IMR-90 (cell line): ENCODE measurements around the gene CDKAL1. TPM values are rescaled to one million over a fixed set of nuclear protein-coding genes. Genes with fewer than 3 reads are reported as not detected.
A peak's percentile ranks its signal among the peaks of the same experiment; 100 is the strongest.
"Not testable (repeated sequence)": the region's sequence is repeated elsewhere in the genome, so short reads cannot be mapped to it uniquely, and the experiment has no call there.

Source experiments
- ATAC-seq: fragments of 200-7000 bp; cut with Tn5 transposase; 2 replicates; pipeline ENCODE4 v1.9.1; 2020; ENCODE audit warnings: low read depth, mild to moderate bottlenecking, moderate library complexity
- BruUV-seq: library from RNA; stranded (reverse); fragments of 400-500 nt; replicated peaks from 2 replicates; lab custom pipeline; 2021; lab: Mats Ljungman, UMichigan
- CTCF ChIA-PET: fragments of 300-600 bp; formaldehyde crosslinking; extraction: SDS; loops from one replicate; lab custom pipeline; 2021; ENCODE audit warnings: antibody characterized with exemption; lab: Yijun Ruan, JAX
- POLR2A ChIA-PET: fragments of 300-600 bp; sonication (Branson Sonifier 250); formaldehyde crosslinking; loops from one replicate; lab custom pipeline; 2022; ENCODE audit warnings: antibody characterized with exemption; ENCODE audit not compliant: unreplicated experiment; lab: Charles Lee
- DNase-seq: peaks from one replicate; pipeline ENCODE4 v3.0.0; 2013
- H2AFZ ChIP-seq: replicated peaks from 2 replicates; pipeline ENCODE3; 2013; ENCODE audit warnings: low read length, mild to moderate bottlenecking; ENCODE audit not compliant: poor library complexity
- H2AK5ac ChIP-seq: 2 replicates; pipeline ENCODE4 v1.6.1; 2013; ENCODE audit warnings: low read depth, low read length, inconsistent platforms
- H2AK9ac ChIP-seq: replicated peaks from 2 replicates; pipeline ENCODE3; 2013; ENCODE audit warnings: mild to moderate bottlenecking, low read depth, low read length, moderate library complexity; ENCODE audit not compliant: poor library complexity
- H2BK120ac ChIP-seq: 2 replicates; pipeline ENCODE4 v1.6.1; 2013; ENCODE audit warnings: low read depth, low read length, inconsistent platforms
- H2BK15ac ChIP-seq: 3 replicates; pipeline ENCODE4 v1.6.1; 2013; ENCODE audit warnings: low read depth, low read length, inconsistent platforms
- H2BK20ac ChIP-seq: 2 replicates; pipeline ENCODE4 v1.6.1; 2013; ENCODE audit warnings: low read depth, mild to moderate bottlenecking, inconsistent platforms, low read length, moderate library complexity
- H2BK5ac ChIP-seq: 2 replicates; pipeline ENCODE4 v1.6.1; 2013; ENCODE audit warnings: mild to moderate bottlenecking, low read depth, low read length, inconsistent platforms; ENCODE audit not compliant: poor library complexity, severe bottlenecking
- H3K14ac ChIP-seq: replicated peaks from 2 replicates; pipeline ENCODE4 v1.6.1; 2013; ENCODE audit warnings: low read depth, low read length, inconsistent platforms
- H3K18ac ChIP-seq: 2 replicates; pipeline ENCODE4 v1.6.1; 2013; ENCODE audit warnings: low read depth, low read length, control low read depth
- H3K23ac ChIP-seq: 2 replicates; pipeline ENCODE4 v1.6.1; 2013; ENCODE audit warnings: low read depth, low read length, inconsistent platforms
- H3K27ac ChIP-seq: 2 replicates; pipeline ENCODE4 v1.5.1; 2013; ENCODE audit warnings: mild to moderate bottlenecking, control low read depth, low read length; ENCODE audit not compliant: insufficient read depth
- H3K27me3 ChIP-seq: 2 replicates; pipeline ENCODE4 v1.6.1; 2013; ENCODE audit warnings: low read length; ENCODE audit not compliant: control insufficient read depth, insufficient read depth
- H3K36me3 ChIP-seq: 2 replicates; pipeline ENCODE4 v1.6.1; 2013; ENCODE audit warnings: low read length, mixed read lengths; ENCODE audit not compliant: control insufficient read depth, insufficient read depth
- H3K4ac ChIP-seq: 2 replicates; pipeline ENCODE4 v1.6.1; 2013; ENCODE audit warnings: low read depth, low read length, inconsistent platforms
- H3K4me1 ChIP-seq: 2 replicates; pipeline ENCODE4 v1.6.1; 2013; ENCODE audit warnings: low read length, mixed read lengths; ENCODE audit not compliant: control insufficient read depth, insufficient read depth
- H3K4me2 ChIP-seq: 2 replicates; pipeline ENCODE4 v1.6.1; 2013; ENCODE audit warnings: low read depth, mild to moderate bottlenecking, control low read depth, low read length, moderate library complexity
- H3K4me3 ChIP-seq: 2 replicates; pipeline ENCODE4 v1.5.1; 2013; ENCODE audit warnings: low read depth, mild to moderate bottlenecking, control low read depth, low read length, moderate library complexity; ENCODE audit not compliant: insufficient read depth
- H3K56ac ChIP-seq: 2 replicates; pipeline ENCODE4 v1.6.1; 2013; ENCODE audit warnings: low read length, inconsistent platforms; ENCODE audit not compliant: insufficient read depth; ENCODE audit errors: extremely low read depth
- H3K79me1 ChIP-seq, 2 experiments: 2 replicates each; pipeline ENCODE4 v1.6.1; 2013; ENCODE audit warnings: low read length in 2 of 2, inconsistent platforms in 1 of 2, low read depth in 1 of 2
- H3K9ac ChIP-seq: 2 replicates; pipeline ENCODE4 v1.6.1; 2013; ENCODE audit warnings: low read depth, low read length, control low read depth
- H3K9me1 ChIP-seq: 2 replicates; pipeline ENCODE4 v1.6.1; 2013; ENCODE audit warnings: low read length, inconsistent platforms; ENCODE audit not compliant: insufficient read depth
- H3K9me3 ChIP-seq: 2 replicates; pipeline ENCODE4 v1.6.1; 2013; ENCODE audit warnings: low read length; ENCODE audit not compliant: control insufficient read depth, insufficient read depth
- H4K20me1 ChIP-seq: 2 replicates; pipeline ENCODE4 v1.6.1; 2013; ENCODE audit warnings: low read length, inconsistent platforms; ENCODE audit not compliant: insufficient read depth
- H4K5ac ChIP-seq: 2 replicates; pipeline ENCODE4 v1.6.1; 2013; ENCODE audit warnings: mild to moderate bottlenecking, low read depth, low read length, control low read depth
- H4K8ac ChIP-seq, 2 experiments: 2 replicates each; pipeline ENCODE4 v1.6.1; 2013; ENCODE audit warnings: low read depth in 2 of 2, low read length in 2 of 2, control low read depth in 1 of 2, inconsistent platforms in 1 of 2
- H4K91ac ChIP-seq: 2 replicates; pipeline ENCODE4 v1.6.1; 2013; ENCODE audit warnings: low read depth, low read length, inconsistent platforms; ENCODE audit not compliant: insufficient read depth
- CEBPB ChIP-seq: IDR thresholded peaks from 2 replicates; pipeline ENCODE4 v1.6.1; 2012; ENCODE audit warnings: low read depth, low read length, improper control_type of control experiment
- MAFK ChIP-seq: IDR thresholded peaks from 2 replicates; pipeline ENCODE4 v1.6.1; 2012; ENCODE audit warnings: low read depth, low read length, improper control_type of control experiment
- RAD21 ChIP-seq: IDR thresholded peaks from 2 replicates; pipeline ENCODE4 v1.6.1; 2012; ENCODE audit warnings: low read length, improper control_type of control experiment
- WGBS, 2 experiments: methylation state at CpG; one replicate each; pipeline versions ENCODE4 v1.1.5 to v1.1.7; 2013; ENCODE audit warnings: missing lambda C conversion rate in 2 of 2; ENCODE audit not compliant: insufficient read length in 1 of 2; ENCODE audit errors: extremely low coverage in 2 of 2; 5-methylcytosine and 5-hydroxymethylcytosine counted together
- dilution Hi-C: fragments of 300-500 bp; cut with HindIII; formaldehyde crosslinking; loops from one replicate; pipeline ENCODE4 v1.14.3; 2018; ENCODE audit warnings: low sequenced_read_pairs; ENCODE audit not compliant: unreplicated experiment
- in situ Hi-C: fragments of 300-500 bp; cut with MboI; formaldehyde crosslinking; loops from 3 replicates; pipeline ENCODE4 v1.14.3; 2019; ENCODE audit warnings: low sequenced_read_pairs, inconsistent platforms, mixed read lengths
- intact Hi-C: fragments of 100-400 bp; cut with micrococcal nuclease; formaldehyde crosslinking; loops from 2 replicates; pipeline ENCODE4 v1.10.0; 2022
- polyA plus RNA-seq, 3 experiments: library from polyadenylated mRNA; depleted of rRNA; stranded (reverse); fragments of >200 nt; gene quantifications; 2 replicates each; pipeline ENCODE4 v1.2.3, GENCODE V29; 2012; ENCODE audit warnings: low replicate concordance in 1 of 3
- total RNA-seq: library from RNA; depleted of rRNA; stranded (reverse); fragments of >200 nt; gene quantifications from 2 replicates; pipeline ENCODE4 v1.2.3, GENCODE V29; 2012

CDKAL1 gene
- total and polyA plus RNA-seq, 2 of the 4 experiments (the other 2 are of a cell fraction): 3.7 to 13.1 TPM

GRCh38 chr6:20610636-20611370 is 76.5 kb downstream of the CDKAL1 start:
- ChIA-PET CTCF (no interaction called here), POLR2A (no interaction called here)
- ATAC-seq: peak; percentile 48; the same call in 1 of the 2 replicates
- Histone ChIP-seq H3K36me3 (no peaks in the 10 kb centered on the region), H3K18ac (0 out of 2 replicates have a peak overlapping the region, but pooled peaks have one; percentile 46), H3K4me1 (peaks cover 2% of the 10 kb centered on the region; the same call in 1 of the 2 replicates), H3K4me3 (no peak overlapping the region), H3K9me3 (peaks cover 2% of the 10 kb centered on the region; the same call in 1 of the 2 replicates), H2AK5ac (no peak overlapping the region), H2BK5ac (no peak overlapping the region), H3K4ac (no peak overlapping the region), H3K56ac (no peak overlapping the region), H3K27me3 (no peaks in the 10 kb centered on the region), H3K4me2 (no peak overlapping the region), H4K91ac (no peak overlapping the region), H2BK20ac (no peak overlapping the region), H4K20me1 (no peaks in the 10 kb centered on the region), H2AK9ac (no peak overlapping the region), H3K79me1 (no peaks in the 10 kb centered on the region), H4K8ac (no peak overlapping the region), H3K9ac (no peak overlapping the region), H3K14ac (no peak overlapping the region), H3K23ac (no peak overlapping the region), H2AFZ (no peak overlapping the region), H2BK120ac (no peak overlapping the region), H2BK15ac (no peak overlapping the region), H3K27ac (no peak overlapping the region), H4K5ac (no peak overlapping the region), H3K9me1 (no peaks in the 10 kb centered on the region)
- no CpG with 5 or more reads among the region's 2 CpGs for WGBS, 2 experiments
- in situ Hi-C loops: no loop called here
- BruUV-seq: no TSS peak
- intact Hi-C loops: no loop called here
- dilution Hi-C loops: no loop called here
- peak; percentile 28 for DNase-seq
- peak; percentile 62 for TF ChIP-seq CEBPB
- no peak for TF ChIP-seq RAD21
- 0 out of 2 replicates have a peak, but pooled peaks have one; percentile 10 for TF ChIP-seq MAFK

- H2BK20ac ChIP-seq, H3K4me3 ChIP-seq, H2BK15ac ChIP-seq, H3K27me3 ChIP-seq, H2AFZ ChIP-seq, H3K4me2 ChIP-seq, H4K91ac ChIP-seq, H4K20me1 ChIP-seq, H3K9me1 ChIP-seq, H3K14ac ChIP-seq, H3K4ac ChIP-seq, H4K8ac ChIP-seq, CTCF ChIA-PET, H2AK5ac ChIP-seq, H3K18ac ChIP-seq, dilution Hi-C loops, H3K9ac ChIP-seq, H4K5ac ChIP-seq, ATAC-seq, POLR2A ChIA-PET, H2AK9ac ChIP-seq, DNase-seq, H2BK120ac ChIP-seq, H3K4me1 ChIP-seq, in situ Hi-C loops, H3K23ac ChIP-seq, intact Hi-C loops, H2BK5ac ChIP-seq, H3K56ac ChIP-seq, H3K36me3 ChIP-seq, H3K9me3 ChIP-seq, BruUV-seq, H3K27ac ChIP-seq: not testable (repeated sequence)
- H3K79me1 ChIP-seq: peaks cover 3 to 14% of the 10 kb centered on the region in 2 experiments
- no CpG with 5 or more reads among the region's 3 CpGs for WGBS, 2 experiments
Measured at GRCh38 chr6:20617537-20617936, 83.3 kb downstream of the CDKAL1 start.
